GM18858 (cell line): ENCODE results near the gene GALNT16.

Experiments
- ATAC-seq: cut with Tn5 transposase; IDR thresholded peaks from one replicate; pipeline ENCODE4 v1.9.1; 2021; ENCODE audit not compliant: unreplicated experiment

GALNT16 gene

GRCh38 chr14:69398818-69399210, 138.9 kb downstream of the GALNT16 start:
- peak; percentile 2 for ATAC-seq

- no peak for ATAC-seq
Observed at GRCh38 chr14:69399750-69400149, 139.8 kb downstream of the GALNT16 start.

GRCh38 chr14:69400154-69400553, 140.2 kb downstream of the GALNT16 start:
- ATAC-seq: no peak

GRCh38 chr14:69401841-69402240, 141.9 kb downstream of the GALNT16 start:
- ATAC-seq: no peak

- no peak for ATAC-seq
Observed at GRCh38 chr14:69404478-69404877, 144.5 kb downstream of the GALNT16 start.

GRCh38 chr14:69404883-69405282, 144.9 kb downstream of the GALNT16 start:
- ATAC-seq: no peak

- no peak for ATAC-seq
Observed at GRCh38 chr14:69405762-69406161, 145.8 kb downstream of the GALNT16 start.
